GM21390 (cell line): ENCODE data around the gene ANO6.

Experiments
- ATAC-seq: cut with Tn5 transposase; IDR thresholded peaks from one replicate; pipeline ENCODE4 v1.9.1; 2021; ENCODE audit not compliant: unreplicated experiment

ANO6 gene

DNA sequence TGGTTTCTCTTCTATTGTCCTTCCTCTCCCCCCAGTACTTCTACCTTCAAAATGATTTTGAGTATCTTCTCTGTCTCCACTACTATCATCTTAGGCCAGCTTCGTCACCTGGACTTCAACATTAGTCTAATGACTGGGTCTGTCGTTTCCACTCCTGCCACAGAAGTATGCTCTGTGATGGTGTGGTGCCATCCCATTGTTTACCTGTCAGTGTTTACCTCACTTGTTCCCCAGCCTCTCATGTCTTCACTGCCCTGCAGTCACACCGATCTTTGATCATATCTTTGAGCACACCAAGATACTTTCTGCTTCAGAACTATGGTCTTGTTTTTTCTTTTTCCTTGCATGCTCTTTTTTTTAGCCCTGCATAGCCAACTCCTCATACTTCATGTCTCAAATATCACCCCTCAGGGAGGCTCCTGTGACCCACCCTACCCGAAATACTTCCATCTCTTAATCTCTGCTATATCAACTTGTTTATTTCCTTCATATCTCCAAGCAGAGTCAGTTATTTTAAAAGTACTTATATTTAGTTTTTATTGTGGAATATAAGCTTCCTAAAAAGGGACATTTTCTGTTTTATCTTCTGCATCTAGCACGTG, 60.4 kb downstream of the ANO6 start:
- ATAC-seq, result no peak

DNA sequence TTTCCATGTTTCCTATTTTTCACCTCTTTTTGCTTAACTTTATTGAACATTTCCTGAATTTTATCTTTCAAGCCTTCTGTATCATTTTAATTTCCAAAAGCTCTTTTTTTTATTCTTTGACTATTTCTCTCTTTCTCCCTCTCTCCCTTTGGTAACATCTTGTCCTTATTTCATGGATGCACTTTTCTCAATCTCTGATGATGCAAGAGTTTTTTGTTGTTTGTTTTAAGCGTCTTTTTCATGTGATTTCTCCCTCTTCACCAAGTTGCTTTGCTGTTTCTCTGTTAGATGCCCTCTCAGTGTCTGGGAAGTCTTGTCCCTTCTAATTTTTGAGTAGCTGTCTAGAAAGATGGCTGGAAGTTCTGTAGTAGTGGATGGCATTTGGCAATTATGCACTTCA, 62.6 kb downstream of the ANO6 start:
- no peak for ATAC-seq

DNA sequence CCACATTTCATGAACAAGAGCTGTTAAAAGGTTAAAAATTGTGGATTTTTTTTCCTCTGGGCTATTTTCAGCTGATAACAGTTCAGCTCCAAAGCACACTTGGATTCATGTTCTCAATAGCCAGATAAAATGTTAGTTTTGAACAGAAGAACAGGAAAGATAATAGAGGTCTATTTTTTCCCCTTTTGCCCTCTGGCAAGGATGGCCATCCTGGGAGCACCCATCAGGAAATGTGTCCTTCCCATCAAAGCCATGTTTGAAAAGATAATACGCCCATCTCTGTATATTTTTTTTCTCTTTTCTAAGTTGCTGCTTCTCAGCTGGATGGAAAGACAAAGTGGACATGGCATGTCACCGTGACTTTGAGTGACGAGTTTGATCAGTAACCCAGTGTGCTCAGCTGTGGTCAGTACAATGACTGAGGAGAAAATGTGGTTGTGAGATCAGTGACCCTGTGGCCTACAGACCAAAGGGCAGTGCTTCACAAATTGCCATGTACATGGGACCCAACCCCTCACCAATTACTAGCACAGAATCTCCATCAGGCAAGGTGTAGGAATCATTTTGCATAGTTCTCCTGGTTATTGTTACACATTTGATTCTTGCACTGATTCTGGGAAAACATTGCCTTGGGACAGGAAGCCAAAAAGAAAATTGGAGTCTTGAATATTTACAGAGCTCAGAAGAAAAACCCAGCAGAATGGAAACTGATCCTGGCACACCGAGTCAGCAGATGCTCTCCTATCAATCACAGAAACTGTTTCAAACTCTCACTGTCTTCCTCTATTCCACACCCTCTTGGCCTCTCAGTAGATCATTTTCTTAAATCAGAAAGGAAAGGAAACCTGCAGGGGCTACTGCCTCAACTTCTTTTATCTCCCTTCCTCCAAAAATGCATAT, 64.3 kb downstream of the ANO6 start:
- no peak for ATAC-seq

DNA sequence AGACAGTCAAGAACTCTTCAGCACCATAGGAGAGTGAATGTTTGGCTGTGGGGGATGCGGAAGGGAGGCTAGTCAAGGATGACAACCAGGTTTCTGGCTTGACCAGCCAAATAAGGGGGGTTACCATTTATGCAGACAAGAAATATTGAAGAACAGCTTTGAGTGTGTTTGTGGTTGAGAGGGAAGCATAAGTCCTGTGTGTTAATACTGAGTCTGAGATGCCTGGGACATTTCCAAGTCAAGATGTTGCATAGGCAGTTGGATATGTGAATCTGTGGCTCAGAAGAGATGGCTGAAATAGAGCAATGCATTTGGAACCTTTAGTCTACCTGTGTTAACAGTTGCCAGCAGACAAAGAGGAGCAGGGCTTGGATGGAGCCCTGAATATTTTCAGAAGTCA, 66.1 kb downstream of the ANO6 start:
- ATAC-seq, result no peak

DNA sequence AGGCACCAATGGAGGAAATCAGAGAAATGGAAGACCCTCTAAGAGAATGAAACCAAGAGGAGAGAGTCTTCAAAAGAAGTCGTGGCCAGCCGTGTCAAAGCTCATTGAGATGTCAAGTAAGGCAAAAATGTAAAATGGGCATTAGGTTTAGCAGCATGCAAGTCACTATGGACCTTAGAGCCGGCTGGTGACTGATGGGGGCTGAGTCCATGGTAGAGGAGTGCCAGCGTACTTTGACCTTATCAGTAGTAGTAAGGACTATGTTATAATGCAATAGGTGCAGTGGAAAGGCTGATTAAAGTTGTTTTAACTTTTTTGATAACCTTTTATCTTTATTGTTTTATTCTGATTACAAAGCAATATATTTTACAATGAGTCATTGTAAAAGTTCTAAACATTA, 66.5 kb downstream of the ANO6 start:
- ATAC-seq, result no peak

DNA sequence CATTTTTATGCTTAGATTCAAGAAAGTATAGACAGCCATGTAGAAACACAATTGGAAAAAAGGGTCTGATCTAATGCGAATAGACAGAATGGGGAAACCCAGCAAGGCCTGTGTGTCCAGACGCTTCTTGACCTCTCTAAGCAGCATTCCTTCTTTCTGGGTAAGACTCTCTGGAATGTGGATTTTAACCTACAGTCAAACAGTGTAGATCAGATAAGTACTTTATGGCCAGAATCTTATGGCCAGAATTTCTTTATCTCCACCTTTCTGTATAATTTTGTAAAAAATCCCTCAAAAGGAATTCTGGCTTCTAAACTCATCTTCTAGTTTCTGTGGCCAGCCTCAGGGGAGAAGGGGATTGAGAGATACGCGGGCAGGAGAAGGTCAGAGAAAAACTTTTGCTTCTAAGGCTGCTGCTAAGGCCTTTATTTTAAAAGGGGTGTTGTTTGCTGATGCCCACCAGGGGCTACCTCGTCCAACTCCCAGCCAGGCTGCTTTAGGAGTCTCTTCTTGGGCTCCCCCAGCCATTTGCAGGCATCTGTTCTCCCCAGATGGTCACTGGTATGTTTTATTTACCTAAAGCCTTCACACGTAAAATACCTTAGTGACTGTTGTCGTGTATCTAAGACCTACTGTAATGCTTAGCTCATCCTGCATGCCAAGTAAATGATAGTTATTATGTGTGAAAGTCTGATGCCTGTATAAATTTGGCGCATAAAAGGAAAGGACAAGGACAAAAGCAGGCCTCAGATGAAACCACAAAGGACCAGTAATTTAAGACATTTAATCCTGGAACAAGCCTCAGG, 68.4 kb downstream of the ANO6 start:
- no peak for ATAC-seq

DNA sequence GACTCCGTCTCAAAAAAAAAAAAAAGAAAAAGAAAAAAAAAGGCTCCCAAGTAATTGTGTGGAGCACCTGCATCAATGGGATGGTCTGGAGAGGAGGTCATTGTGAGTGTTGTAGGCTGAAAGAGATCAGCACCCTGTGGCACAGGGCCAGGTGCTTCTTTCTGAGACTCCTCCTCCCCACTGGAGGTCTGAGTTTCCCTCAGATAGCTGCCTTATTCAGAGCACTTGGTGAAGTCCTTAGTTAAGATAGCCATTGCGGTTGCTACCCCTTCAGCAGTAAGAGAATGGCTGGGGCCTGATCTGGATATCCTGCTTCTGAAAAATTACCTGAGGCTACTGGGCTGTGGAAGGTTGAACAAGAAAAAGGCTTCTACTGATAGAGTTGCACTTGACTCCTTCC, 69.8 kb downstream of the ANO6 start:
- no peak for ATAC-seq

DNA sequence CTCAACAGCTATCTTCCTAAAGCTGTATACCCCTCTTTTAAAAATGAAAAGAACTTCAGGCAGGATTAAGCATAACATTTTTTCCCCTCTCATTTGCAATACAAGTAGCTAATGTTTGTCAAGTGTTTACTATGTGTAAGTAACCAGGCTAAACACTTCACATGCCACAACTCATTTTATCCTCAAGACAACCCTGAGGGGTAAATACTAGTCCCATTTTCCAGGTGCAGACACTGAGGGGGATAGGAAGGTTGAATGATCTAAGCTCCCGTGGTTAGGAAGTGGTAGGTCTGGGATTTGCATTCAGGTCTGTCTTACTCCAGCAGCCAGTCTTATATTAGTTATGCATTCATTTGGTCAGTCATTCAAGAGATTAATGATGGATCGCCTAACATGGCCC, 70.7 kb downstream of the ANO6 start:
- no peak for ATAC-seq

DNA sequence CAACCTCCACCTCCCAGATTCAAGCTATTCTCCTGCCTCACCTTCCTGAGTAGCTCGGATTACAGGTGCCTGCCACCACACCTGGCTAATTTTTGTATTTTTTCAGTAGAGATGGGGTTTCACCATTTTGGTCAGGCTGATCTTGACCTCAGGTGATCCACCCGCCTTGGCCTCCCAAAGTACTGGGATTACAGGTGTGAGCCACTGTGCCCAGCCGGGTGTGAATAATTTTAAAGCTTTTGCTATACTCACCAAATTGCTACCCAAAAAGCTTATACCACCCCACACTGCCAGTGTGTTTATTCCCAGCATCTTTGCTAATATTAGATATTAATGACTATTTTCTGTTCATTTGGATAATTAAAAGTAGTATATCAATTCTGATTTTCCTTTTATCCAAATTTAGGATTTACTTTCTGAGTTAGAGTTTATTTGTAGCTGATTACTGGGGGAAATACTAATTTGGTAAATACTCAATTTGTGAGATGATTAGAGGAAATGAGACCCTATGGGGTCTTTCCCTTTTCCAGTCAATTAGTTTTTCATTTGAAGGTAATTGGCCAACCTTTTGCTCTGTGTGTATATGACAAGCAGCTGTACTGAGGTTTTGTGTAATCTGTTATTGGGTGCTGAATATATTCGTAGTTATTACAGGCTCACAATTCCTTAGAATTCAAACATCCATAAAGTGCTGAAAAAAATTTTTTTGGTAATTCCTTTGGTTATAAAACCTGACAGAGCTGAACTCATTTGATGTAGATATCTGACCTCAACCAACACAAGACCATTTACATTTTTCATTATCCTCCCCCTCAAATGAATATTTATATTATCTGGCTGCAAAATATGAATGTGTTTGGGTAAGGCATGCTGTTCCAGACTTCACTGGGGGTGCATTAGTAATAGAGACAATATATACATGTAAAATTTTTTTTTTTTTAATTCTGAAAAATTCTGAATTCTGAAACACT, 73.6 kb downstream of the ANO6 start:
- ATAC-seq, result no peak

DNA sequence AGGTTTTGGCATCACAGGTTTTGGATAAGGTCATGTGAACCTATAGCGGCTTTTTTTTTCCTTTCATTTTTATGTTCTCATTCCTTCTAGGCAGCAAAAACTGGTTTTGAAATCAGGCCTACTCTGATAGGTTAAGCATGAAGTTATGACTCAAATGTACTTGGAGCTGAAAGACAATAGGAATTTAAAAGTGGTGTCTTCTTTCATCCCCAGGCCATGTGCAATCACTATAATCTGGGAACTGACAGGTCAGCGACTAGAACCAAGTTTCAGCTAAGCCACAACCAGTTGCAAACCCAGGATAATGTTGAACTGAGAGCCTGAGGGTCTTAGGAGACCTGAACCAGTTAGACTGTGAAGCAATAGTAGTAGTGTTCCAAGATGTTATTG, 74.3 kb downstream of the ANO6 start:
- no peak for ATAC-seq

DNA sequence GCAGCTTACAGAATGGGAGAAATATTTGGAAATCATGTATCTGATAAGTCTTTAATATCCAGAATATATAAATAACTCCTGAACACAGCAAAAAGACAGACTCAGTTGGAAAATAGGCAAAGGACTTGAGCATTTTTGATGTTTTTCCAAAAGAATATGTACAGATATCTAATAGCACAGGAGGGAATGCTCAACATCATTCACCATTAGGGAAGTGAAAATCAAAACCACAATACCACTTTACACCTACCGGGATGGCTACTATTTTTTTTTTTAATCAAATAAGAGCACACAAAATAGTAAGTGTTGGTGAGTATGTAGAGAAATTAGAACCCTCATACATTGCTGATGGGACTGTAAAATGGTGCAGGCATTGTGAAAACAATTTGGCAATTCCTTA, 75.6 kb downstream of the ANO6 start:
- ATAC-seq, result no peak

DNA sequence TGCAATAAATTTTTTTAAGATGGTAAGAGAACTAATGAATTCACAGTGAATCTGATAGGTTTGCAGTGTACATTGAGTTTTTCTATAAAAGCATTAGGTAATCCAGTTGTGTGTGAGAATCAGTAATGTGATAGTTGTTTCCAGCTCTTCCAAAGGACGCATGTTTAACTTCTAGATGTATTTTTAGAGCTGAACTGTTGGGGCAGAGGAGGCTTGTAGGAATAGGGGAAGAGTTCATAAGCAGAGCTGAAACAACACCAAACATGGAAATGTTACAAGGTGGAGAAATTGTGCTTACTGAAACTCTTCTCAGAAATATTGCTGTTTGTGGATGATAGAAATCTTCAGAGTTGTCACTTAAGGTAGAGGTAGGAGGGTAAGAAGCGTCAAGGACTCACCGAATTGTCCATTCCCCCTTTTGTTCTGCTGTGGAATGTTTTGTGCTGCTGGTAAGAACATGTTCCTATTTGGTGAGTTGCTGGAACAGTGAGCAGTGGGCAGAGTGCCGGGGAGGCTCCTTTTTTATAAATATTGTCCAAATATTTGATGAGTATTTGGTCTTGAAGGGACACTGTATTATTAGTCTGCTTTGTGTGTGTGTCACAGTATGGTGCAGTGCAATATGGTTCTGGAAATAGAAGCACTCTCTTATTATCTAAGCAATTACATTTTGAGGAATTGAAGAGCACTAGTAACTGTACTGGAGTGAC, 76.7 kb downstream of the ANO6 start:
- ATAC-seq, result no peak

DNA sequence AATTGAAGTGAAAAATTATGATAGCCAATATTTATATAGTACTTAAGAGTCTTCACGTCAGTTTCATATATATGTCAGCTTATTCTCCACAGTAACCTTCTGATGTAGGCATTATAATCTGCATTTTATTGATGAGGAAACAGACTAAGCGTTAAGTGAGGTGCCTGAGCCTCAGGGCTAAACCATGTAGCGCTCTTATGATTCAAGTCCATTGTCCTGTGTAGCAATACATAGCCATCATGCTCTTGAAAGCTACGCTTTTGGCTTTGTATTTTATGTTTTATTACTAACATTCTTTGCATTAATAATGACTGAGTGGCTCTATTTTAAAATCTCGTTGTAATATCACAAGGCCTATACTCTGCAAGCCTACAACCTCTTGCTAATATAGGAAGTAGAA, 79.0 kb downstream of the ANO6 start:
- no peak for ATAC-seq

DNA sequence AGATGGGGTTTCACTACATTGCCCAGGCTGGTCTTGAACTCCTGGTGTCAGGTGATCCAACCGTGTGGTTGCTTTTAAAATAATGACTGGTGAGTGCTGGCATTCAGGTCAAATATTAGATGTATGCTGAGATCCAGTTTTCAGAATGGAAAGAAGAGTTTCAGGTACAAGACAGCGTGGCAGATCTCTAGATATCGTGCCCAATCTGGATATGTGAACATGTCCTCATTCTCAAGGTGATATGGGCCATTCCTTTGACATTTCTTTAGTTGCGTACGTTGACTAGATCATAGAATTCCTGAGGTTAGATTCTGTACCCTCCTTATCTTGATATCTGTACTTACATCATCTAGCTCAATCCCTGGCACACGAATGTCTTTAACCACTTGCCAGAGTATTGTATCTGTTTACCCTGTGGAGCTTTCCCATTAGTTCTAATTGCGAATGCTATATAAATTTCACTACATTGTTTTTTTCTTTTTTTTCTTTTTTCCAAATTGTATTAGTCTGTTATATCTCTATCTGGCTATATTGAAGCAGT, 80.2 kb downstream of the ANO6 start:
- no peak for ATAC-seq

DNA sequence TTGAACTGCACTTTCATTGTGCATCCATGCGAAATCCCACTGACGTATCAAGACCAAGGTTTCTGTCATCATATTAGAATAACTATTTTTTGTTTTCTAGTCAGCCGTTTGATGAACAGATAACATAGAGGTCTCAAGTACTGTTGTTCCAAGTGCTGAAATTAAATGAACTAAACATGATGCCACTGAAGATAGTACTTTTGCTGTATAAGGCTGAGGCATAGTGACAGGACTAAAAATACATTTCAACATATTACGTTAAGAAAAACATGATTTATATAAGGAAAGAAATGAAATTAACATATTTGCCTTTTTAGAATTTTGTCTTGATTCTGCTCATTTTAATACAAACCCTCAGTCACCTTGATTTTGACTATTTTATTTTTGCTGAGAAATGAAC, 82.2 kb downstream of the ANO6 start:
- no peak for ATAC-seq

DNA sequence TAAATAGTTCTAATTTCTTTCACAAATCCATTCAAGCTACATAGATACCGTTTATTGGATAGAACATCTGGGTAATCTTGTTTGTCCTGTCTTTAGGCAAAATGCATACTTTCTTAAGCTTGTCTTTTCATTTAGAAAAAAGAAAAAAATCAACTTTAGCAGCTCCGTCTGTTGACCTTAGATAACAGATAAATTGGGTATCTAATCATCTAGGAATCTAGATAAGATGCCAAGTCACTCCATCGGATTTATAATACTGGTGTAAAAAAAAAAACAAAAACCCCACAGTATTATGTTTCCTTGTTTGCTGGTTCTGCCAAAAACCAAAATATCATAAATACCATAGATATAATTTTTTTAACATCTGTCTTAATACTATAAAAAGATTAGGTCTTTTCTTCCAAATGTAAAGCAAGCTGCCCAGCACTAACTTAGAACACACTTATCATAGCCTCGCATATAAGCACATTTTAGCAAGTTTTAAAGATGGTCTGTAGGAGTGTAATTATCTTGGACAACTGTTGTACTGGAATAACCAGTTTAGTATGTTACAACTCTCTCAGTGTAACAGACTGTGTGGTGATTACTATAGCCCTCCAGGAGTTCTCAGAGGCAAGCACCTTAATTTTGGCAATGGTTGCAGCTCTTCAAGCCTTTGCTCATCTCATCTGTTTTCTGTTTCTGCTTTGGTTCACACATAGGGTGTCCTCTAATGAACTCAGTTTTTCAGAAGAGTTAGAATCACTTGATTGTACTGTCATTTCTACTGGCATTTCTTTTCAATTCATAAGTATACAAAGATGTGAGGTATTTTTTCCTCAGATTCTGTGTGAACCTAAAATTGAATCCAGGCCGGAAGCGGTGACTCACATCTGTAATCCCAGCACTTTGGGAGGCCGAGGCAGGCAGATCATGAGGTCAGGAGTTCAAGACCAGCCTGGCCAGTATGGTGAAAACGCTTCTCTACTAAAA, 83.1 kb downstream of the ANO6 start:
- ATAC-seq, result no peak

DNA sequence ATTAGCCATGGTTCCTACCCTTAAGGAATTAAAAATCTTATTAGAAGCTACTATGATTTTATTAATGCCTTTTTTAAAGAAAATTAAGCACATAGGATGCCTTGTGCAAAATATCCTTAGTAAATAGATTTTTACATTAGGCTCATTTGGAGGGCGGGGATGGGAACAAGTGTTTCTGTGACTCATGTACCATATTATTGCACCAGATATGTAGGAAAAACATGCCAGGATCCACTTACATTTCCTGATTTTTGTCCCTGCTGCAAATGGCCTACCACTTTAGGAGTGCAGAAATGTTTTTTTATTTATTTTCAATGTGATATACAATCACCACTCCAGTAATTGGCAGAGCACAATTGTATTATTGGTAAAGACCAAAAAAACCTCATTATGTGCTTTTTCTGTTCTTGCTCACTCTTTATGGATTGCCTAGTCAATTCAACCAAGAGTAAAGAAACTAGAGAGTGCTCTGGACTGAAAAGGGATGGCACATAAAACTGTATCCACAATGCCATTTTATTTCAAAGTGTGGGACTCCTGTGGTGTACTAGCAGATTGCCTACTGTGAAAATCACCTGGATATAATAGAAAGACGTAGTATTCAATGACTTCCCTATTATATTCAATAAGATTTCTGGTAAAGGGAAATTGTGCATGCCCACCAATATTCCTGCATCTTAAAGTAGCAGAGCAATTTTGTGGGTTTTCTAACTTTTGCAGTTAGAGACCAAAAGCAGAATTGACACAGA, 86.9 kb downstream of the ANO6 start:
- no peak for ATAC-seq

DNA sequence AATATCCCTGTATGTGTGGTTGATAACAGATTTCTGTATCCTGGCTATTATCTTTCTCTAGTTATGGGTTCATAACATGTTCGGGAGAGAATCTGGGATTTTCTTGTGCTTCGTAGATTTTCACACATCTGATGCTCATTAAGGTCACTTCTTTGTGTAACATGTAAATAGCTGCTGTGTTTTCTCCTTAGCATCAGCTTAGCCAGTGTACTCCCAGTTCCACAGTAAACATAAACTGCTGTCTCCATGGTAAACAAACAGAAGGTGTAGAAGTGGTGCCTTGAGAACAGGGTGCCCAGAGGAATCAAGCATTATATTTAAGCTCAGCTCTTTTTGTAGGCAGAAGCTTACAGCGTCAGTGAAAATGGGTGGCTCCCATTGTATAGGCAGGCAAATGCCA, 88.0 kb downstream of the ANO6 start:
- ATAC-seq, result no peak
